Spleen (tissue), 11 donors: ENCODE data around the gene REXO5. TPM values are rescaled to one million over a fixed set of nuclear protein-coding genes. Genes with fewer than 3 reads are reported as not detected.

Source experiments
- DNase-seq: peaks from one replicate; pipeline ENCODE4 v3.0.0-alpha.2; 2020
- H3K27ac ChIP-seq, 8 donors: fragments of 200-600 bp; sonication (generic) in 7 of 8; 1 replicate in 4 of 8; 2 replicates in 4 of 8; pipeline versions ENCODE4 v1.5.0 to v1.8.0; 2016 to 2021; ENCODE audit warnings: inconsistent platforms in 4 of 8, mild to moderate bottlenecking in 4 of 8, moderate library complexity in 1 of 8
- H3K27me3 ChIP-seq, 7 donors: fragments of 200-600 bp; sonication (generic) in 6 of 7; replicated peaks in 1 of 7; 1 replicate in 4 of 7; 2 replicates in 3 of 7; pipeline versions ENCODE4 v1.5.0 to v1.8.0; 2016 to 2021; ENCODE audit warnings: inconsistent platforms in 3 of 7, mild to moderate bottlenecking in 1 of 7
- H3K36me3 ChIP-seq, 6 donors: fragments of 200-600 bp; sonication (generic) in 5 of 6; 1 replicate in 4 of 6; 2 replicates in 2 of 6; pipeline versions ENCODE4 v1.5.0 to v1.8.0; 2016 to 2021; ENCODE audit warnings: inconsistent platforms in 2 of 6
- H3K4me1 ChIP-seq, 6 donors: fragments of 200-600 bp; sonication (generic) in 5 of 6; 1 replicate in 3 of 6; 2 replicates in 3 of 6; pipeline versions ENCODE4 v1.5.0 to v1.8.0; 2016 to 2021; ENCODE audit warnings: inconsistent platforms in 3 of 6
- H3K4me3 ChIP-seq, 8 donors: fragments of 200-600 bp; sonication (generic) in 7 of 8; 1 replicate in 4 of 8; 2 replicates in 4 of 8; pipeline versions ENCODE4 v1.5.0 to v1.8.0; 2016 to 2021; ENCODE audit warnings: inconsistent platforms in 4 of 8, mild to moderate bottlenecking in 4 of 8, moderate library complexity in 2 of 8
- H3K9me3 ChIP-seq, 8 donors: fragments of 200-600 bp; sonication (generic) in 7 of 8; 1 replicate in 4 of 8; 2 replicates in 4 of 8; pipeline versions ENCODE4 v1.5.0 to v1.8.0; 2016 to 2021; ENCODE audit warnings: inconsistent platforms in 4 of 8
- POLR2A ChIP-seq, 3 donors: fragments of 450-650 bp; IDR thresholded peaks; one replicate each; pipeline ENCODE4 v1.5.1; 2017; ENCODE audit warnings: antibody characterized with exemption in 3 of 3, mild to moderate bottlenecking in 1 of 3
- POLR2AphosphoS5 ChIP-seq, 3 donors: sonication (generic); formaldehyde crosslinking; IDR thresholded peaks; one replicate each; pipeline ENCODE4 v1.5.1; 2017; ENCODE audit warnings: antibody characterized with exemption in 3 of 3
- WGBS, 5 donors: extraction: QIAGEN DNeasy Blood & Tissue Kit in 3 of 5; methylation state at CpG; one replicate each; pipeline versions ENCODE4 v1.1.5 to v1.1.7; 2013 to 2018; 5-methylcytosine and 5-hydroxymethylcytosine counted together
- intact Hi-C: fragments of 100-400 bp; cut with DNase I; formaldehyde crosslinking; loops from one replicate; pipeline ENCODE4 v1.15.0; 2023; ENCODE audit warnings: low total_unique reads
- polyA plus RNA-seq, 3 donors: library from polyadenylated mRNA; stranded (reverse); fragments of 200-250 nt; gene quantifications; one replicate each; pipeline ENCODE4 v1.2.1, GENCODE V29; 2013
- total RNA-seq, 7 donors: library from RNA; depleted of rRNA in 3 of 7; stranded (reverse); fragments of >200 nt in 3 of 7; fragmentation: NEBNext Ultra II Directional in 4 of 7; extraction: Animal tissue kit (Norgen Biotek cat#: 25700) in 4 of 7; gene quantifications; one replicate each; pipeline versions ENCODE4 v1.1.0 to v1.2.1, GENCODE V29; 2016 to 2021
- TF ChIP-seq, protein P1 (sequence below), 11 experiments: fragments of 200-600 bp in 7 of 11; fragments of 450-650 bp in 4 of 11; sonication (generic) in 4 of 11; IDR thresholded peaks in 8 of 11; conservative IDR thresholded peaks in 3 of 11; 1 replicate in 7 of 11; 2 replicates in 4 of 11; pipeline versions ENCODE4 v1.4.0 to v1.8.0; 2016 to 2021; ENCODE audit warnings: antibody characterized with exemption in 11 of 11, inconsistent platforms in 4 of 11, mild to moderate bottlenecking in 1 of 11
- donor health status: healthy with polysubstance abuse.
- donor health status: DM: no; HTN: no; CAD: no; lungs with moderate emphysema.
- donor health status: DM: no; HTN: no; CAD: no.
- donor health status: Bipolar disorder and iron deficiency.
- donor health status: healthy.
- donor health status: DM: no; HTN: no; CAD: no.
- donor health status: DM: yes; HTN: yes; CAD: no.

REXO5 gene
- total and polyA plus RNA-seq, 10 donors: 0.46 to 3.7 (median 1.5) TPM

- 87 to 95% (median 91%) methylated on average over 11 of the region's 11 CpGs for WGBS, 5 donors
- Histone ChIP-seq H3K27me3 (no peaks in the 10 kb centered on the region), H3K36me3 (no peaks in the 10 kb centered on the region), H3K4me3 (no peak overlapping the region), H3K27ac (no peak overlapping the region), H3K4me1 (peaks cover 0 to 34% (median 22%) of the 10 kb centered on the region in 6 donors), H3K9me3 (no peaks in the 10 kb centered on the region)
- intact Hi-C loops: no loop called here
- TF ChIP-seq POLR2AphosphoS5 (IDR thresholded peaks at IDR 0.05) (no peak), POLR2A (IDR thresholded peaks at IDR 0.05) (no peak)
- TF ChIP-seq, protein P1, sequence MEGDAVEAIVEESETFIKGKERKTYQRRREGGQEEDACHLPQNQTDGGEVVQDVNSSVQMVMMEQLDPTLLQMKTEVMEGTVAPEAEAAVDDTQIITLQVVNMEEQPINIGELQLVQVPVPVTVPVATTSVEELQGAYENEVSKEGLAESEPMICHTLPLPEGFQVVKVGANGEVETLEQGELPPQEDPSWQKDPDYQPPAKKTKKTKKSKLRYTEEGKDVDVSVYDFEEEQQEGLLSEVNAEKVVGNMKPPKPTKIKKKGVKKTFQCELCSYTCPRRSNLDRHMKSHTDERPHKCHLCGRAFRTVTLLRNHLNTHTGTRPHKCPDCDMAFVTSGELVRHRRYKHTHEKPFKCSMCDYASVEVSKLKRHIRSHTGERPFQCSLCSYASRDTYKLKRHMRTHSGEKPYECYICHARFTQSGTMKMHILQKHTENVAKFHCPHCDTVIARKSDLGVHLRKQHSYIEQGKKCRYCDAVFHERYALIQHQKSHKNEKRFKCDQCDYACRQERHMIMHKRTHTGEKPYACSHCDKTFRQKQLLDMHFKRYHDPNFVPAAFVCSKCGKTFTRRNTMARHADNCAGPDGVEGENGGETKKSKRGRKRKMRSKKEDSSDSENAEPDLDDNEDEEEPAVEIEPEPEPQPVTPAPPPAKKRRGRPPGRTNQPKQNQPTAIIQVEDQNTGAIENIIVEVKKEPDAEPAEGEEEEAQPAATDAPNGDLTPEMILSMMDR (IDR thresholded peaks at IDR 0.05 in 8 of 11, conservative IDR thresholded peaks at IDR 0.05 in 3 of 11): no peak
- DNase-seq: no peak
Observed at GRCh38 chr16:20807862-20808261, 1.5 kb downstream of the REXO5 start.

- intact Hi-C loops: no loop called here
- Histone ChIP-seq H3K4me1 (peaks cover 0 to 12% (median 9%) of the 10 kb centered on the region in 6 donors), H3K36me3 (peaks cover 0 to 19% (median 0%) of the 10 kb centered on the region in 6 donors), H3K27ac (no peak overlapping the region), H3K9me3 (no peaks in the 10 kb centered on the region), H3K27me3 (no peaks in the 10 kb centered on the region), H3K4me3 (no peak overlapping the region)
- TF ChIP-seq POLR2A (IDR thresholded peaks at IDR 0.05): no peak
- TF ChIP-seq, protein P1 (IDR thresholded peaks at IDR 0.05 in 8 of 11, conservative IDR thresholded peaks at IDR 0.05 in 3 of 11): no peak
- no peak for TF ChIP-seq POLR2AphosphoS5 (IDR thresholded peaks at IDR 0.05)
- no peak for DNase-seq
- 93 to 97% (median 96%) methylated on average over 10 of the region's 10 CpGs for WGBS, 5 donors
Observed at GRCh38 chr16:20811889-20812439, 5.6 kb downstream of the REXO5 start.

GRCh38 chr16:20812510-20812909, 6.2 kb downstream of the REXO5 start:
- H3K36me3 ChIP-seq: peaks cover 0 to 20% (median 0%) of the 10 kb centered on the region in 6 donors
- DNase-seq: no peak
- WGBS, 5 donors: 78 to 90% (median 81%) methylated on average over 2 of the region's 2 CpGs
- H3K27ac ChIP-seq: no peak overlapping the region
- no peaks in the 10 kb centered on the region for H3K27me3 ChIP-seq
- H3K4me3 ChIP-seq: no peak overlapping the region
- peaks cover 0 to 7% (median 4%) of the 10 kb centered on the region in 6 donors for H3K4me1 ChIP-seq
- intact Hi-C loops: no loop called here
- TF ChIP-seq POLR2AphosphoS5 (IDR thresholded peaks at IDR 0.05): no peak
- H3K9me3 ChIP-seq: no peaks in the 10 kb centered on the region

DNA sequence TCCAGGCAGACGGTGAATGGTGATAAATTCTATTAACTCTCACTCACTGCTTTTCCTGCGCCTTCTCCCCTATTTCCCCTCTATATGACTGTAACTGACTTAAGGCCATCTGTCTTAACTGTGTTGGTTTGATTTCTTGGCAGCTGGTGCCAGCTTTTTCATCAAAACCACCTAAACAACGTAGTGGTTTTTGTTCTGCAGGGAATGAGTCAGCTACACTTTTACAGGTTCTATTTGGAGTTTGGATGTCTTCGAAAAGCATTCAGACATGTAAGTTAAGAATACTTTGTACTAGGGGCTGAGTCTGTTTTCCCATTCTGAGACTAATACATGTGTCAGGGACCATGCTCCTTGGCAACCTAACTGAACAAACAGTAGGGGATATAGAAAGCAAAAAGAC, 8.5 kb downstream of the REXO5 start:
- intact Hi-C loops: no loop called here
- Histone ChIP-seq H3K27ac (no peak overlapping the region), H3K9me3 (no peaks in the 10 kb centered on the region), H3K36me3 (peaks cover 0 to 20% (median 0%) of the 10 kb centered on the region in 6 donors), H3K4me3 (no peak overlapping the region), H3K4me1 (peaks cover 0 to 1% (median 0%) of the 10 kb centered on the region in 6 donors), H3K27me3 (no peaks in the 10 kb centered on the region)
- no peak for DNase-seq
- WGBS, 5 donors: 50 to 64% (median 60%) methylated on average over 4 of the region's 4 CpGs
- TF ChIP-seq POLR2AphosphoS5 (IDR thresholded peaks at IDR 0.05) (no peak), POLR2A (IDR thresholded peaks at IDR 0.05) (no peak)
- TF ChIP-seq, protein P1 (IDR thresholded peaks at IDR 0.05 in 8 of 11, conservative IDR thresholded peaks at IDR 0.05 in 3 of 11): no peak
